Lung (tissue), 12 donors: ENCODE measurements around the gene DNAJC1. TPM values are rescaled to one million over a fixed set of nuclear protein-coding genes. Genes with fewer than 3 reads are reported as not detected.
A peak's percentile ranks its signal among the peaks of the same experiment; 100 is the strongest.
"Not testable (repeated sequence)": the region's sequence is repeated elsewhere in the genome, so short reads cannot be mapped to it uniquely, and the experiment has no call there.

Experiments
- ATAC-seq: fragments of 200-7000 bp; cut with Tn5 transposase; one replicate; pipeline ENCODE4 v1.9.1; 2020; ENCODE audit warnings: moderate number of reproducible peaks; ENCODE audit not compliant: insufficient read depth, low FRiP score
- DNase-seq, 3 donors: peaks; one replicate each; pipeline ENCODE4 v3.0.0-alpha.2; 2013 to 2017
- H3K27ac ChIP-seq, 2 donors: one replicate each; pipeline ENCODE4 v1.5.1; 2013; ENCODE audit warnings: mild to moderate bottlenecking in 2 of 2, moderate library complexity in 2 of 2, control low read depth in 1 of 2, inconsistent platforms in 1 of 2, low read depth in 1 of 2, low read length in 1 of 2
- H3K27me3 ChIP-seq, 3 donors: one replicate each; pipeline ENCODE4 v1.5.1; 2013; ENCODE audit warnings: low read length in 2 of 3; ENCODE audit not compliant: control insufficient read depth in 3 of 3, insufficient read depth in 3 of 3
- H3K36me3 ChIP-seq, 4 donors: one replicate each; pipeline ENCODE4 v1.5.1; 2013; ENCODE audit warnings: low read length in 4 of 4, mild to moderate bottlenecking in 1 of 4, moderate library complexity in 1 of 4; ENCODE audit not compliant: control insufficient read depth in 4 of 4, insufficient read depth in 4 of 4
- H3K4me1 ChIP-seq, 5 donors: one replicate each; pipeline ENCODE4 v1.5.1; 2013; ENCODE audit warnings: low read length in 5 of 5, mild to moderate bottlenecking in 2 of 5, moderate library complexity in 1 of 5; ENCODE audit not compliant: control insufficient read depth in 5 of 5, insufficient read depth in 5 of 5
- H3K4me3 ChIP-seq: one replicate; pipeline ENCODE4 v1.5.1; 2013; ENCODE audit warnings: mild to moderate bottlenecking, control low read depth, moderate library complexity
- H3K9ac ChIP-seq, 2 donors: one replicate each; pipeline ENCODE4 v1.5.1; 2013; ENCODE audit warnings: low read length in 2 of 2, control low read depth in 1 of 2; ENCODE audit not compliant: insufficient read depth in 1 of 2
- H3K9me3 ChIP-seq, 4 donors: one replicate each; pipeline ENCODE4 v1.5.1; 2013; ENCODE audit warnings: low read length in 3 of 4, mild to moderate bottlenecking in 1 of 4, moderate library complexity in 1 of 4; ENCODE audit not compliant: control insufficient read depth in 4 of 4, insufficient read depth in 3 of 4
- CTCF ChIP-seq: IDR thresholded peaks from 2 replicates; pipeline ENCODE4 v1.5.1; 2012; ENCODE audit warnings: mild to moderate bottlenecking; ENCODE audit errors: control extremely low read depth, extremely low read depth
- WGBS, 2 donors: extraction: QIAGEN DNeasy Blood & Tissue Kit; methylation state at CpG; one replicate each; pipeline ENCODE4 v1.1.7; 2013; 5-methylcytosine and 5-hydroxymethylcytosine counted together
- polyA plus RNA-seq, 2 donors: library from polyadenylated mRNA; stranded (reverse); fragments of 200-250 nt; gene quantifications; one replicate each; pipeline ENCODE4 v1.2.1, GENCODE V29; 2013
- total RNA-seq, 2 donors: library from RNA; depleted of rRNA in 1 of 2; stranded (reverse); fragments of >200 nt in 1 of 2; gene quantifications; one replicate each; pipeline ENCODE4 v1.2.1, GENCODE V29; 2014 to 2021
- donor health status: control.
- donor health status: control.
- donor health status: Bipolar disorder and iron deficiency.
- donor health status: healthy.
- donor health status: DM: yes; HTN: yes; CAD: no.

Gene DNAJC1
- total and polyA plus RNA-seq, 4 donors: 31.0 to 38.2 (median 35.6) TPM

GRCh38 chr10:21860718-21861117 lies 142.8 kb downstream of the DNAJC1 start:
- Histone ChIP-seq H3K27me3 (no peaks in the 10 kb centered on the region), H3K4me1 (no peaks in the 10 kb centered on the region), H3K36me3 (peaks cover 0 to 1% (median 0%) of the 10 kb centered on the region in 4 donors), H3K27ac (no peak overlapping the region), H3K4me3 (no peak overlapping the region), H3K9ac (no peak overlapping the region), H3K9me3 (no peaks in the 10 kb centered on the region)
- DNase-seq (no peak), ATAC-seq (no peak)
- 83 to 100% methylated on average over 1 of the region's 1 CpG for WGBS, 2 donors
- no peak for TF ChIP-seq CTCF

- no peak for ATAC-seq
- TF ChIP-seq CTCF: no peak
- 50 to 75% methylated on average over 2 of the region's 2 CpGs for WGBS, 2 donors
- no peak overlapping the region for H3K27ac ChIP-seq
- H3K27me3 ChIP-seq: no peaks in the 10 kb centered on the region
- no peak for DNase-seq
- H3K4me1 ChIP-seq: no peaks in the 10 kb centered on the region
- no peaks in the 10 kb centered on the region for H3K9me3 ChIP-seq
- H3K4me3 ChIP-seq: no peak overlapping the region
- H3K9ac ChIP-seq: no peak overlapping the region
- H3K36me3 ChIP-seq: peaks cover 0 to 1% (median 0%) of the 10 kb centered on the region in 4 donors
Observed at GRCh38 chr10:21858455-21858854, 145.1 kb downstream of the DNAJC1 start.

- H3K4me3 ChIP-seq: no peak overlapping the region
- H3K36me3 ChIP-seq: peaks cover 0 to 6% (median 4%) of the 10 kb centered on the region in 4 donors
- 97 to 100% methylated on average over 1 of the region's 1 CpG for WGBS, 2 donors
- TF ChIP-seq CTCF: no peak
- no peak overlapping the region for H3K9ac ChIP-seq
- DNase-seq (peak in 1 of 3 donors; percentile 15), ATAC-seq (no peak)
- H3K27ac ChIP-seq: no peak overlapping the region
- H3K27me3 ChIP-seq: no peaks in the 10 kb centered on the region
- peaks cover 0 to 6% (median 3%) of the 10 kb centered on the region in 4 donors for H3K9me3 ChIP-seq
- H3K4me1 ChIP-seq: no peaks in the 10 kb centered on the region
Observed at GRCh38 chr10:21849607-21850006, 153.9 kb downstream of the DNAJC1 start.

GRCh38 chr10:21843645-21844044 lies 159.9 kb downstream of the DNAJC1 start:
- no peaks in the 10 kb centered on the region for H3K27me3 ChIP-seq

GRCh38 chr10:21841273-21841672 lies 162.3 kb downstream of the DNAJC1 start:
- not testable (repeated sequence) for H3K27ac ChIP-seq, H3K4me1 ChIP-seq, DNase-seq, H3K36me3 ChIP-seq, H3K9ac ChIP-seq, H3K9me3 ChIP-seq, H3K27me3 ChIP-seq, ATAC-seq, H3K4me3 ChIP-seq
- WGBS, 2 donors: 89 to 97% methylated on average over 1 to 2 of the region's 2 CpGs

More at GRCh38 chr10:21843645-21844044, 159.9 kb downstream of the DNAJC1 start:
- no peaks in the 10 kb centered on the region for H3K9me3 ChIP-seq
- ATAC-seq (no peak), DNase-seq (no peak)
- WGBS, 2 donors: 96 to 100% methylated on average over 1 of the region's 1 CpG
- H3K9ac ChIP-seq: no peak overlapping the region
- no peak for TF ChIP-seq CTCF
- H3K4me3 ChIP-seq: no peak overlapping the region
- peaks cover 0 to 1% (median 0%) of the 10 kb centered on the region in 4 donors for H3K36me3 ChIP-seq
- H3K4me1 ChIP-seq: no peaks in the 10 kb centered on the region
- no peak overlapping the region for H3K27ac ChIP-seq
